Stimulated activated CD8-positive, alpha-beta memory T cell treated with anti-CD3 and anti-CD28 coated beads, Interleukin-4, amount 100 ng/mL, for 4 hours (primary cell): Measurements from ENCODE around the gene HELT.
A peak's percentile ranks its signal among the peaks of the same experiment; 100 is the strongest.
"Not testable (repeated sequence)": the region's sequence is repeated elsewhere in the genome, so short reads cannot be mapped to it uniquely, and the experiment has no call there.

ENCODE experiments used
- DNase-seq, 2 donors: peaks; one replicate each; pipeline ENCODE4 v3.0.0-alpha.2; 2020; ENCODE audit warnings: low read depth in 2 of 2, low spot score in 1 of 2

The HELT gene, protein sequence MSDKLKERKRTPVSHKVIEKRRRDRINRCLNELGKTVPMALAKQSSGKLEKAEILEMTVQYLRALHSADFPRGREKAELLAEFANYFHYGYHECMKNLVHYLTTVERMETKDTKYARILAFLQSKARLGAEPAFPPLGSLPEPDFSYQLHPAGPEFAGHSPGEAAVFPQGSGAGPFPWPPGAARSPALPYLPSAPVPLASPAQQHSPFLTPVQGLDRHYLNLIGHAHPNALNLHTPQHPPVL

DNA sequence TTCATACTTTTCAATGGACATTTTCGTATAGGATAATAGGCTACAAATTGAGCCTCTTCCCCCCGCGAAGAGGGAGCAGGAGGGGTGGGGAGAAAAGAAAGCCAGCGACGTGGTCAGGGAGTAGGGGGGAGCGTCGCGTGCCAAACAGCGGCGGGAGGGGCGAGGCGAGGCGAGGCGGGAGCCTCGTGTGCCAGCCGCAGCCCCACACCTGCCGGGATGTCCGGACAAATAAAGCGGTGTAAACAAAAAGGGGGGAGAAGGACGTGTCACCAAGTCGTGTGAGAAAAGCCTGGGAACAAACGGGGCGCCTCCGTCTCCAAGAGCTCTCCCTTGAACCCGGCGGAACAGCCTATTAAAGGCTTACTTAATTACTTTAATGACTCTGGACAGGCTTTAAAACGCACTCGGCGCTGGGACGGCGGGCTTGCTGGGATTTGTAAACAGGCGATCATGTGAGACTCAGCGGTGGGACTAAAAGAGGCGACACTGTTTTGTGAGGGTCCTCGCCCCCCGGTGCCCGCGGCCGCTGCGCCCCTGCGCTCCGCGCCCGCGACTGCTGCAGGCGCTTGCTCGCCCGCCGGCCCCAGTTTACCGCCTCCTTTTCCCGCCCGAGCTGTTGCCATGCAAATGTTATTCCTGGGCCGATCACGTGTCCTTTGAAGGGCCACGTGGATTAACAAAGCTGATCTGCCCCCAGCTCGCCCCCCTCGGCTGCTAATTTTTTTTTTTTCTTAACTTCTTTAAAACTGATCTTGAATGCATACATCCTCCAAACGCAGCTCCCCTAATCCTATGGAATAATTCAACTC is at the start of gene HELT:
Gene HELT, plus strand, starts transcription at position 527 of the 809 bp plus-strand sequence. CDS start 439 bp downstream, outside the sequence.
- no peak for DNase-seq

DNA sequence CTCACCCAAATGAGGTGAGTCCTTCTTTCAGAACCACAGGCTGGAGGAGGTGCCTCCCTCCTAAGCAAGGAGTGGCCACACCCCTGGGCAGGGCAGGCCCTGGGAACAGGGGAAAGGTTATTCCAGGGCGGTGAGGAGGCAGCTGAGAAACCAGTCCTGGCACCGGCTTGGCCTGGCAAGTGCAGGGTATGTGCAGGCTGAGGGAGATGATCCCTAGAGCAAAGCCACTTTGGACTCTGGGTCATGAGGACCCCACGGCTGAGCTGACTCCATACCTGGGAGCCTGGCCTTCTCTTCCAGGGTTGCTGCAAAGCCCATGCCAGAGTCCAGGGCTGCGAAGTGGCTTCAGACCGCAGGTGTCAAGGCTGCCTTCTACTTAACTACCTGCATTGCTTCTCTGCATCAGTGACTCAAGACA is 49.5 kb upstream of the HELT start:
- no peak for DNase-seq

DNA sequence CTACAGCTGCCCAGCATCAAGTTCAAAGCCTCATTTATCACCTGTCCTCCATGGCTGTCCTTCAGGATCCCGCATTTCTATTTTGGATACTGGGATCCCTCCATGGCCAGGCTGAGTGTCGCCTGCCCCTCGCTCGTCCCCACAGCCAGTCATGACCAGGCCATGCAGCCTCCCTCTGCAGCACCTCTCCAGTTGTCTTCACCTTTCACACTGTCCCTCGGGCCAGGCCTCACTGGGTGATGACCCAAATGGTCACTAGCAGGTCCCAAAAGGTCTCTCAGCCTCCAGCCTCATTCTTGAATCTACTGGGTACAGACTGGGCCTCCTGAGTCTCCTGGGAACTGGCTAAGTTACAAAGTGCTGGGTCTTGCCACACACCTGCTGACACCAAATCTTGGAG is 48.7 kb upstream of the HELT start:
- DNase-seq, result no peak

DNA sequence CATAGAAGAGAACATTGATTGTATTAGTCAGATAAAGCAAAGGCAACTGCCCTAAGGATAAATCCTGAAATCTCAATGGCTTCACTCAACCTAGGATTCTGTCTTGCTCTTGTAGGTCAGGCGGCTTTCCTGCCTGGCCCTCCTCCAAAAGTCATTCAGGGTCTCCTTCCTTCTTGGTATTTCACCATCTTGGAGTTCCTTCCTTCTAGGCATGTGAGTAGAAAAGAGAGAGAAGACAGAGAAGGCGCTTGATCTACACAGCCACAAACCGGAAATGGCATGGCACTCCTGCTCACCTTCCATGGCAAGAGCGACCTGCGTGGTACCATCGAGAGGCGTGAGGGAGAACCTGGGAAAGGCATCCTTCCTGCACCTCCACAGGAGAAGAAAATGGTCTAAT is 45.3 kb upstream of the HELT start:
- no peak for DNase-seq

DNA sequence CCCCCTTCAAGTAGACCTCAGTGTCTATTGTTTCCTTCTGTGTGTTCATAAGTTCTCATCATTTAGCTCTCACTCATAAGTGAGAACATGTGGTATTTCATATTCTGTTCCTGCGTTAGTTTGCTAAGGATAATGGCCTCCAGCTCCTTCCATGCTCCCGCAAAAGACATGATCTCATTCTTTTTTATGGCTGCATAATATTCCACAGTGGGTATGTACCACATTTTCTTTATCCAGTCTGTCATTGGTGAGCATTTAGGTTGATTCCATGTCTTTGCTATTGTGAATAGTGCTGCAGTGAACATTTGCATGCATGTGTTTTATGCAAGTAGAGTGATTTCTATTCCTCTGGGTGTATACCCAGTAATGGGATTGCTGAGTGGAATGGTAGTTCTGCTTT is 41.9 kb upstream of the HELT start:
- not testable (repeated sequence) for DNase-seq

DNA sequence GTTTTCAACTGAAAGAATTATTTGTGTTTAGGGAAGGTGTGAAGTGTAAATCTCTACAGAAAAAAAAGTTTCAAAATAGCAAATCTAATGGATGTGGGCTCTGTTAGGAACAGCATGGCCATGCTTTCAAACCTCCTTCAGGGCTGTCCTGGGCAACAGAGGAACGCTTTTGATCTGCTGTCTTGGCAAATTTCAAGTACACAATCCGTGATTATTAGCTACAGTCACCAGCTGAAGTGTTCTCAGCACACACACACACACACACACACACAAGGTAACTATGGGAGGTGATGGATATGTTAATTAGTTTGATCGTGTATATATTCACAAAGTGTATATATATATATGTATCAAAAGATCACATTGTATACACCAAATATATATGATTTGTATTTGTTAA is 40.5 kb upstream of the HELT start:
- no peak for DNase-seq

DNA sequence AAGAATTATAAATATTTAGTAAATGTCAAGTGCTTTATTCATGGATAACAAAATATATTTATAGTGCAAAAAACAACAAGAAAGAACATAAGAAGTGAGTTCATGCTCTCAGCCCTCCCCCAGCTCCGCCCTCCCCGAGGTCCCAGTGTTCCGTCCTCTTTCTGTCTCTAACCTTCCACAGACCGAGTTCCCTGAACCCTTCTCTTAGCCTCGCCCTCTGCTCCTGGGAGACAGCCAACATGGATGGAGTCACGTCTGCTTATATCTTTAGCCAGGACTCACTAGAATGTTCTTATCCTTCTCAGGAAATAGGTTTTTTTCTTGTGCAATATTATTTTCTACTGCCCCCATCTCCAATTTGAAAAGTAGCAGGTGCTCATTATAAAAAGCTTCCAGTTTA is 40.1 kb upstream of the HELT start:
- DNase-seq, result no peak

DNA sequence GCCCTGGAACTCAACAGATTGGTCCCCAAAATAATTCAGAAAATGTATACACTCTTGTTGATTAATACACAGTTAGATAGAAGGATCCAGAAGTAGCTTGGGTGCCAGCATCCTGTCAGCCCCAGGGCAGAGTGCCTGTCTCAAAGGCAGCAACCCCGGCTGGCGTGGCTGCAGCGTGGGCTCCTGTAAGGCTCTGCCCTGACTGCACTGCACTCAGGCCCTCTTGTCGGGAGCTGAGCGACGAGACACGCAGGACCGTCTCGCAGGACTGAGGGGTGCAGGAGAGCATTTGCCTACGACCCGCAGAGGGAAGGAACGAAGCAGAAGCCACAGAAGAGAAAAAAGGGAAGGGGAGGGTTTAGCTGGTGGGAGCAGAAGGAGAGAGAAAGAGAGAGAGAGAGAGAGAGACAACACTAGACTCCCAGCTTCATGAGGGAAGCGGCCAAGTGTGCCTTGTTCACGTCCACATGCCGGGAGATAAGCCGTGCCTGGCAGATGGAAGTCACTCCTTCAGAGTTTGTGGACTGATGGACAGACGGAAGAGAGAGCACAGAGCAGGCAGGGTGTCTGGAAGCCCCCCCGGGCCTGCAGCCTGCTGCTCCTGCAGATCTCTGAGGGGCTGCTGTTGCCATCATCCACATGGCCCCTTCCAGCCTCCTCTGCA is 38.7 kb upstream of the HELT start:
- no peak for DNase-seq

DNA sequence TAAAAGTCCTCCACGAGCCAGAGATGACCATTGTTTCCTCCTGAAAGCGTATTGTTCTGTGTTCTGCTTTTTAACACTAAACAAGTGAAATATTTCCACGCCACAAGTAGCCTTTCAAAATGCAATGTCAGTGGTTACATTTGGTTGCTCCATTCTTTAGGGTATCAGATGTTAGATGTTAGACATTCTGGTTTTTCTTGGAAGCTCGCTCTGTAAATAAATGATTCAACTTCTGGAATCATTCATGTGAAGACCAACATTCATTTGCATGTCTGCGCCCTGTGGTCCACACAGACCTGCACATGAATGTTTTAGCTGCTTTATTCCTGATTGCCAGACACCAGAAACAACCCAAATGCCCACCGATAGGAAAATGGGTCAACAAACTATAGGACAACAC is 38.0 kb upstream of the HELT start:
- DNase-seq, result no peak

DNA sequence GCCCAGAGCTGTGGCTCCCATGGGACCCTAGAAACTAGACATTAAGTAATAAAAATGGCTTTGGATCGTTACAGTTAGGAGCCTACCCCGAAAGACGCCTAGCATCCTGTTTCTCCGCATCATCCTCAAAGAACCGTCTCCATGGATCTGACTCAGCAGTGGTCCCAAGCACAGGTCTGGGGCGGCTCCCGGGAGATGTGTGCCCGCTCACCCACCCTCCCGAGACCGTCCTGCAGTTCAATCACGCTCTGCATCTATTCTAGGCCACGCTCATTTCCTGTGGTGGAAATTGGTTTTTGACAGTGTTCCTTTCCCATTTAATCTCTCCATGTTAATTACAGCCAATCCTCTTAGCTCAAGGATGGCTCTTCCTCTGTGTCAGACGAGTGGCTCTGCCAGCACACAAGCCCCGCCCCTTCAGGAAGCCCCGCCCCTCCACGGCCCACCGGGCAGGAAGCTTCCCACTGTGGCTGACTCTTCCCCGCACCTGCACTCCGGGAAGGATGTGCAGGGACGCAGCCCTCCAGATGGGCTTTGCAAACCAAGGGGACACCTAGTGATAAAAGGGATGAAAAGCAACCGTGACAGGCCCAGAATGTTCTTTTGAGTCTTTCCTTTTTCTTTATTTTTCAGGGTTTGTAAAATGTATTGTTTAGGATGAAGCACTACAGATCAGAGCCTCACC is 34.5 kb upstream of the HELT start:
- DNase-seq, result peak in 1 of 2 donors; percentile 35

DNA sequence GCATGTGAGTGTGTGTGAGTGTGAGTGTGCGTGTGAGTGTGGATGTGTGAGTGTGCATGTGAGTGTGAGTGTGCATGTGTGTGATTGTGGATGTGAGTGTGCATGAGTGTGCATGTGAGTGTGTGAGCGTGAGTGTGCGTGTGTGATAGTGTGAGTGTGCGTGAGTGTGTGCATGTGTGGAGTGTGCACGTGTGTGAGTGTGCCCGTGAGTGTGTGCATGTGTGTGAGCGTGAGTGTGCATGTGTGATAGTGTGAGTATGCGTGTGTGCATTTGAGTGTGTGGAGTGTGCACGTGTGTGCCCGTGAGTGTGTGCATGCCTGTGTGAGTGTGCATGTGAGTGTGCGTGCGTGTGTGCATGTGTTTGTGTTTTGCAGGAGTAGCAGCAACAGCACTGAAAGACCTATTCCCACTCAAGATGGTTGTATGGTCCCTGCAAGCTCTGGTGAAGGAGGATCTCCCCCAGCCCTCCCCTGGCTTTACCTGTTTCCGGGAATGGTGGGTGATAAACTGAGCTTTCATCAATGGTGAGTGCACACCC is 30.7 kb upstream of the HELT start:
- no peak for DNase-seq

DNA sequence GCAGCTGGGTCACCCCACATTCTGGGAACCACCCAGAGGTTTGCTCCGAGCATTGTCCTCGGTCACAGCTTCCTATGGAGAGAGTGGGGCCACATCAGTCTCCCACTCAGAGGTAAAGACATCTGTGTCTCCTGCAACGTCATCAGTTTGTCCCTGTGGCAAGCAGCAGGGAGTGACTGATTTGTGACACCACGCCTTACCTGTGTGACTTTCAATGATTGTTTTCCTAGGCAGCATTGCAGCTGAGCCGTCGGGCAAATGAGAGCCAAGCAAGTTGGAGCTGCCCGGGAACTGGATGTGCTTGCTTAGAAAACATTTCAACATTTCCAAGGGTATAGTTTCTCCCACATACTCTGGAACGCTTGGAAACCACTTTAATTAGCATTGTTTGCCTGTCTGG is 29.7 kb upstream of the HELT start:
- no peak for DNase-seq

DNA sequence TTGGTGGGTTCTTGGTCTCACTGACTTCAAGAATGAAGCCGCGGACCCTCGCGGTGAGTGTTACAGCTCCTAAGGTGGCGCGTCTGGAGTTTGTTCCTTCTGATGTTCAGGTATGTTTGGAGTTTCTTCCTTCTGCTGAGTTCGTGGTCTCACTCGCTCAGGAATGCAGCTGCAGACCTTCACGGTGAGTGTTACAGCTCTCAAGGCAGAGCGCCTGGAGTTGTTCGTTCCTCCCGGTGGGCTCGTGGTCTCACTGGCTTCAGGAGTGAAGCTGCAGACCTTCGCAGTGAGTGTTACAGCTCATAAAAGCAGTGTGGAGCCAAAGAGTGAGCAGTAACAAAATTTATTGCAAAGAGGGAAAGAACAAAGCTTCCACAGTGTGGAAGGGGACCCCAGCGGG is 29.0 kb upstream of the HELT start:
- DNase-seq, result not testable (repeated sequence)

DNA sequence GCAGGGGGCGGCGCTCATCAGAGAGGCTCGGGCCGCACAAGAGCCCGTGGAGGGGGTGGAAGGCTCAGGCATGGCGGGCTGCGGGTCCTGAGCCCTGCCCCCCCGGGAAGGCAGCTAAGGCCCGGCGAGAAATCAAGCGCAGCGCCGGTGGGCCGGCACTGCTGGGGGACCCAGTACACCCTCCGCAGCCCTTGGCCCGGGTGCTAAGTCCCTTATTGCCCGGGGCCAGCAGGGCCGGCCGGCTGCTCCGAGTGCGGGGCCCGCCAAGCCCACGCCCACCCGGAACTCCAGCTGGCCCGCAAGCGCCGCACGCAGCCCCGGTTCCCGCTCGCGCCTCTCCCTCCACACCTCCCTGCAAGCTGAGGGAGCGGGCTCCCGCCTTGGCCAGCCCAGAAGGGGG is 28.2 kb upstream of the HELT start:
- not testable (repeated sequence) for DNase-seq

DNA sequence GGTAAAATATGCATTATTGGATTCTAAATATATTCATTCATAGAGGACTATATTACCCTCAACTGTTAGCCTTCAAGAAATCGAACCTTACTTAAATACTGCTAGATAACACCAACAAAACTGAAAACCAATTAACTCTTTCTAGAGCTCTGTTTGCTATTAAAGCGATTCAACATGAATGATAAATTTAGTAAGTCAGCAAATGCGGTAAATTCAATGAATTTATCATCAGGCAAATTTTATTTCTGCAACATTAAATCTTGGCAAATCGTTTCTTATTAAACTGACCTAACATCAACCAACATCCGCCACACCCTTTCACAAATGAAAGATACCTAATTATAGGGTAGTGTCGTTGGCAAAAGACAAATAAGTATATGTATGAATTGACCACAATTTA is 26.4 kb upstream of the HELT start:
- no peak for DNase-seq

DNA sequence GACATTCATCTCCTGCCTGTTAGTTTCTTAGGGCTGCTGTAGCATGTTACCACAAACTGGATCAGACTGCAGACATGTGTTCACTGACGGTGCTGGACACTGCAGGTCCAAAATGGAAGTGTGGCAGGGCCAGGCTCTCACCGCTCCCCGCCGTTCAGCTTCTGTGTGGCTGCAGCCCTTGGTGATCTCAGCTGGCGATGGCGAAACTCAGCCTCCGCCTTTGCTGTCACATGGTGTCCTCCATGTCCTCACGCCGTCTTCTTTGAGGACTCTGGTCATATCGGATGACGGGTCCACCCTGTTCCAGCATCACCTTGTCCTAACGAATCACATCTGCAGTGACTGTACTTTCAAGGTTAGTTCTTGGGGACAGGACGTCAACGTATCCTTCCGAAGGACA is 25.9 kb upstream of the HELT start:
- no peak for DNase-seq

DNA sequence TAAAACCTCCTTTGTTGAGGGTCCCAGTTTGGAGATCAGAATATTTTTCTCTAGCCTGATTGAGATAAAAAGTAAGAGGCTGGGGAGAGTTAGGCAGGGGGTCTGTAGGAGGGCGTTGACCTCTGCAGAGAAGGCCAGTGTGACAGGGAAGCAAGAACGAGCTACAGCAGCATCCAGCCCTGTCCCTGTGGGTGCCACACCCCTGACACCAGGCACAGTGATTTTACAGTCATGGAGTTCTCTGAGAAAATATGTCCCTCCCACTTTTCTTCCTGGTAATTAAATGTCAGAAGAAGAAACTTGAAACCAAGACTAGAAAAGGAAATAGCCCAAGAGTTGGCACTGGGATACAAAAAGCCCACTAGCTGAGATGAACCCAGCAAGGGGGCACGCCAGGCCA is 25.0 kb upstream of the HELT start:
- DNase-seq, result no peak

DNA sequence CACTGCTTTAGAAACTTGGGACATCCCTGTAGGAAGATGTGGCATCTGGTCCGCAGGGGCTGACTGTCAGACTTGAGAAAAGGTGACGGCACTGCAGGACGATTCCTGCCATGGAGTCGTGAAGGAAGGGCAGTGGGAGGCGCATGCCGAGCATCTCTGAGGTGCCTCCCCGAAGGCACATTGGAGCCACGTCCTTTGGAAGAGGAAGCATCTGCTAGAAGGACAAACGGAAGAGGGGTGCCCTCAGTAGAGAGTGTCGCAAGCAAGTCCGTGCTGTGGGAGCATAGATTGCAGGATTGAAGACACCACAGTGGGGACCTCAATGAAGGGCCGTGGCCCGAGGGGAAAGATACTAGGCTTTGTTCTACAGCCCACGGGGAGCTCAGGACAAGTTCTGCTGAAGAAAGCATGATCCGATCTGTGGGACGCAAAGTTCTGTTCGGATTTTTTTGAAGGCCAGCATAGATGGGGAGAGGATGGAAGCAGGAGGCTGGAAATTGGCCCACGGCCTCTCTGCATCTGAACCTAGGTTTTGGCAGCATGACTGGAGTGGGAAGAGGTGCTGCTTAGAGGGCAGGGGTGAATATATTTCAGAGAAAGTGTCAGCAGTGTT is 24.2 kb upstream of the HELT start:
- DNase-seq, result no peak

DNA sequence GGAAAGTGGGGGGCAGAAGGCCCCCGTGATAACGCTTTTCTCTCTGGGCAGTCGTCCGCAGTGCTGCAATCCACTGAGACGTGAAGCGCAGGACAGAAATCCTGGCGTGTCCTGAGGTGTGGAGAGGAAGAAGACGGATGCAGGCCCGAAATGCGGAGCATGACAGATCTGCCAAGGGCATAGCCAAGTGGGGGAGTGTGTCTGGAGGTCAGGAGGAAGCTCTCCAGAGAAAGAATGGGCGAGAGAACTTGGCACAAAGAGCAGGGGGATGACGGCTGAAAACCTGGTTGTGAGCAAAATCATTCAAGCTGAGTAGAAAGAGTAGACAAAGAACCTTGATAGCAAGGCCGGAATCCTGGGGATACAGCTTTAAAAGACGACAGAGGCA is 23.7 kb upstream of the HELT start:
- DNase-seq, result no peak

DNA sequence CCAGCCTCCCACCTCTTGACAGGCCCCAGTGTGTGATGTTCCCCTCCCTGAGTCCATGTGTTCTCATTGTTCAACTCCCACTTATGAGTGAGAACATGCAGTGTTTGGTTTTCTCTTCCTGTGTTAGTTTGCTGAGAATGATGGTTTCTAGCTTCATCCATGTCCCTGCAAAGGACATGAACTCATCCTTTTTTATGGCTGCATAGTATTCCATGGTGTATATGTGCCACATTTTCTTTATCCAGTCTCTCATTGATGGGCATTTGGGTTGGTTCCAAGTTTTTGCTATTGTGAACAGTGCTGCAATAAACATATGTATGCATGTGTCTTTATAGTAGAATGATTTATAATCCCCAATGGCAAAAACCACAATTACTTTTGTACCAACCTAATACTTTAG is 20.6 kb upstream of the HELT start:
- not testable (repeated sequence) for DNase-seq

DNA sequence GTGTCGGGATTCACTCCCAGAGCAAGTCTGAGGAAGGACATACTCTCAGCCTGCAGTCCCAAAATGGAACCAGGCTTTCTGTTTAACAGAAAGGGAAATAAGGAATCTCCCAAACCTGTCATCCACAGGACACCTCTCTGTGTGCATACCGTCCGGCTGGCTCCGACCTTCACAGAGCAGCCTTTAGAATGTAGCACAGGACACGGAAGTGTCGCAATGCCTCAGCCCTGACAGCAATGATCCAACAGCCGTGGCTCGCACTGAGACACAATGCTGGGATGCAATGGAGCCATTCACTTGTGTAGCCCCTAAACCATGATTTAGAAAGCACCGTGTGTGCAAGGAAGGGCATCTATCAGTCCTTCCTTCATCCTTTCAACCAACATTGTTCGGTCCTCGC is 15.5 kb upstream of the HELT start:
- no peak for DNase-seq
